Suprapubic skin (tissue), 3 donors: ENCODE data around the gene MYH14.

Experiments
- EP300 ChIP-seq: sonication (generic); formaldehyde crosslinking; IDR thresholded peaks from one replicate; pipeline ENCODE4 v1.6.1; 2017; ENCODE audit warnings: antibody characterized with exemption
- POLR2A ChIP-seq, 2 donors: fragments of 450-650 bp; IDR thresholded peaks; one replicate each; pipeline ENCODE4 v1.6.1; 2017; ENCODE audit warnings: antibody characterized with exemption in 2 of 2, mild to moderate bottlenecking in 2 of 2, moderate library complexity in 2 of 2
- TF ChIP-seq, protein P1 (sequence below), 2 donors: fragments of 200-600 bp in 1 of 2; fragments of 450-650 bp in 1 of 2; sonication (generic) in 1 of 2; IDR thresholded peaks; one replicate each; pipeline ENCODE4 v1.5.1; 2016 to 2019; ENCODE audit warnings: antibody characterized with exemption in 2 of 2, mild to moderate bottlenecking in 1 of 2, moderate library complexity in 1 of 2

DNA sequence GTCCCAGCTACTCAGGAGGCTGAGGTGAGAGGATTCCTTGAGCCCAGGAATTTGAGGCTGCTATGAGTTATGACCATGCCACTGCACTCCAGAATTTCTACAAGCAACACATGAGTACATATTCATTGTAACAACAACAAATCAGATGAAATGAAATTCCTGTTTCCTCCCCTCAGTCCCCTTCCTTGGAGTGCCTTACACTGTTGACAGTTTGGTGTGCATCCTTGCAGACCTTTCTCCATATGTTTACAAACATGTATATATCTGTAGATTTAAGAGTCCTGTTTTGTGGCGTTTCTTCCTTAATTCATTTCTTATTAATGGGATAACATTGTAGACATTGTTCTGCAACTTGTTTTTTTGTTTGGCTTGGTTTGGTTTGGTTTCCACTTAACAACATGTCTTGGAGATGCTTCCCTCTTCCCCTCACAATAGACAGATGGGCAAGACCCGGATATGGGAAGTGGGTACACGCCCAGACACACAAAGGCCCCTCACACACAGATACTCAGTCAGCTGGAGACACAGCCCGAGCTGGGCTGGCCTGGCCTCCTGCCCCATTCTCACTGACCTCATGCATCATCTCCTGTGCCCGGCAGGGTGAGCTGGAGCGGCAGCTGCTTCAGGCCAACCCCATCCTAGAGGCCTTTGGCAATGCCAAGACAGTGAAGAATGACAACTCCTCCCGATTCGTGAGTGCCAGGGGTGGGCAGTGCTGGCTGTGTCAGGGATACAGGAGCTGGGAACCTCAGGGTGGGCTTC, 21.7 kb downstream of the MYH14 start:
- TF ChIP-seq, protein P1, sequence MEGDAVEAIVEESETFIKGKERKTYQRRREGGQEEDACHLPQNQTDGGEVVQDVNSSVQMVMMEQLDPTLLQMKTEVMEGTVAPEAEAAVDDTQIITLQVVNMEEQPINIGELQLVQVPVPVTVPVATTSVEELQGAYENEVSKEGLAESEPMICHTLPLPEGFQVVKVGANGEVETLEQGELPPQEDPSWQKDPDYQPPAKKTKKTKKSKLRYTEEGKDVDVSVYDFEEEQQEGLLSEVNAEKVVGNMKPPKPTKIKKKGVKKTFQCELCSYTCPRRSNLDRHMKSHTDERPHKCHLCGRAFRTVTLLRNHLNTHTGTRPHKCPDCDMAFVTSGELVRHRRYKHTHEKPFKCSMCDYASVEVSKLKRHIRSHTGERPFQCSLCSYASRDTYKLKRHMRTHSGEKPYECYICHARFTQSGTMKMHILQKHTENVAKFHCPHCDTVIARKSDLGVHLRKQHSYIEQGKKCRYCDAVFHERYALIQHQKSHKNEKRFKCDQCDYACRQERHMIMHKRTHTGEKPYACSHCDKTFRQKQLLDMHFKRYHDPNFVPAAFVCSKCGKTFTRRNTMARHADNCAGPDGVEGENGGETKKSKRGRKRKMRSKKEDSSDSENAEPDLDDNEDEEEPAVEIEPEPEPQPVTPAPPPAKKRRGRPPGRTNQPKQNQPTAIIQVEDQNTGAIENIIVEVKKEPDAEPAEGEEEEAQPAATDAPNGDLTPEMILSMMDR (IDR thresholded peaks at IDR 0.05), result no peak
- TF ChIP-seq POLR2A (IDR thresholded peaks at IDR 0.05), result no peak
- TF ChIP-seq EP300, result no peak
